SJSA1 (cell line): ENCODE results near the gene TXN2. TPM values are rescaled to one million over a fixed set of nuclear protein-coding genes. Genes with fewer than 3 reads are reported as not detected.
"Not testable (repeated sequence)": the region's sequence is repeated elsewhere in the genome, so short reads cannot be mapped to it uniquely, and the experiment has no call there.

Source experiments
- DNase-seq, 2 experiments: peaks; one replicate each; pipeline ENCODE4 v3.0.0-alpha.2; 2015 to 2020; ENCODE audit warnings: low spot score in 2 of 2, low read depth in 1 of 2
- H3K27ac ChIP-seq: fragments of 250-450 bp; sonication (Bioruptor Pico); 2 replicates; pipeline ENCODE4 v1.5.1; 2020; ENCODE audit warnings: mild to moderate bottlenecking, moderate library complexity
- H3K27me3 ChIP-seq: fragments of 250-450 bp; sonication (Bioruptor Pico); replicated peaks from 2 replicates; pipeline ENCODE4 v1.5.1; 2020; ENCODE audit warnings: mild to moderate bottlenecking, moderate library complexity
- H3K36me3 ChIP-seq: fragments of 250-450 bp; sonication (Bioruptor Pico); 2 replicates; pipeline ENCODE4 v1.5.1; 2020; ENCODE audit warnings: mild to moderate bottlenecking
- H3K4me1 ChIP-seq: fragments of 250-450 bp; sonication (Bioruptor Pico); replicated peaks from 2 replicates; pipeline ENCODE4 v1.6.1; 2021; ENCODE audit warnings: mild to moderate bottlenecking
- H3K4me3 ChIP-seq: fragments of 250-450 bp; sonication (Bioruptor Pico); 2 replicates; pipeline ENCODE4 v1.5.1; 2020; ENCODE audit warnings: mild to moderate bottlenecking
- H3K9me3 ChIP-seq: fragments of 250-450 bp; sonication (Bioruptor Pico); replicated peaks from 2 replicates; pipeline ENCODE4 v1.5.1; 2020; ENCODE audit warnings: mild to moderate bottlenecking
- total RNA-seq: library from RNA; depleted of rRNA; stranded (reverse); fragments of >200 nt; shearing (Covaris generic); gene quantifications from 2 replicates; pipeline ENCODE4 v1.2.3, GENCODE V29; 2014

TXN2 gene
- total RNA-seq, 1 experiment from 2014 or later = 18.8 TPM

DNA sequence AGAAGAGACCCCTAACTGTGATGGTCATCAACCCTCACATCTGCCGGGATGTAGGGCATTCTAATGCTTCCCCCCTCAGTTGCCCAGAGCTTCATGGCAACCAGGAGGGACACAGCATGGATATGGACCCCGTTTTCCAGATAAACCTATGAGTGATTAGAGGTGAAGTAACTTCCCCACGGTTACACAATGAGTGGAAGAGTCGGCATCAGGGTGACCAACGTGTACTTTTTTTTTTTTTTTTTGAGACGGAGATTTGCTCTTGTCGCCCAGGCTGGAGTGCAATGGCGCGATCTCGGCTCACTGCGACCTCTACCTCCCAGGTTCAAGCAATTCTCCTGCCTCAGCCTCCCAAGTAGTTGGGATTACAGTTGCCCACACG lies 25.0 kb downstream of the TXN2 start:
- no peak for DNase-seq
- Histone ChIP-seq H3K27me3 (no peaks in the 10 kb centered on the region), H3K9me3 (no peaks in the 10 kb centered on the region), H3K4me3 (no peak overlapping the region), H3K27ac (no peak overlapping the region), H3K36me3 (no peaks in the 10 kb centered on the region), H3K4me1 (peaks cover 30% of the 10 kb centered on the region)

DNA sequence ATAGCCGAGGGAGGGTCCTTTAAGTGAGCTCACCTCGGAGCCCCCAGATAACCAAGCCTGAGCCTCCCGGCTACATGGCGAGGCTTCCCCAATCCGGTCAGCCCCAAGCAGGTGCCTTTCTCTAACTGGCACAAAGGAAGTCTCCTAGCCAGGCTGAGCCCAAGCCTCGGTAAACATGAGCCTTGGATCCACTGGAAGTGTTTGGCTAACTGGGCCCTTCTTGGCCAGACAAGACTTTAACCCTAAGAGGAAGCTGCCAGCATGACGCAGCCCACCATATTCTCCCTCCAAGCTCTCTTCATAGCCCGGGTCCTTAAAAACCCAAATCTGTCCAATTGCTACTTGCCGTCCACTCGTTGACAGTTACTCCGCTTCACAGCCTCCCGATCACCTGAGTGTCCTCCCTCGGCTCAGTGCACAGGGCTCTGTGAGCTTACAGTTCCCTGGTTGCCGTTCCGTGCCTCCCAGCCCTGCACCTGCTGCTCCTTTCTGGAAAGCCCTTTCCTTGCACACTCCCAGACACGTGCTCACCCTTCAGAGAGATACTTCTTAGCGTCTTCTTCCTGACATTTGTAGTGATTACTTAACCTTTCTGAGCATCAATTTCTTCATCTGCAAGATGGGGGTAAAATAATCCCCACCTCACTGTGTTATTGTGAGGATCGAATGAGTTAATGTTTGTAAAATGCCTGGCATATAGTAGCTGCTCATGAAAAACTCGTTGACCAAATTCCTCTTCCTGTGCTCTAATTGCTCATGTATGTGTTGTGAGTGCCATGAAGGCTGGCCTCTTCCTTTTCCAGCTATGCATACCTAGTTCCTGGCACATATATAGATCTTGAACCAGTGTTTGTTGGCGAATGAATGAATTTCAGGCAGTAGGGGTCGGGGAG lies 25.6 kb downstream of the TXN2 start:
- no peak for DNase-seq
- Histone ChIP-seq H3K4me3 (peak overlapping the region; percentile 30; the same call in 1 of the 2 replicates), H3K27ac (peak overlapping the region; percentile 13; the same call in 1 of the 2 replicates)

DNA sequence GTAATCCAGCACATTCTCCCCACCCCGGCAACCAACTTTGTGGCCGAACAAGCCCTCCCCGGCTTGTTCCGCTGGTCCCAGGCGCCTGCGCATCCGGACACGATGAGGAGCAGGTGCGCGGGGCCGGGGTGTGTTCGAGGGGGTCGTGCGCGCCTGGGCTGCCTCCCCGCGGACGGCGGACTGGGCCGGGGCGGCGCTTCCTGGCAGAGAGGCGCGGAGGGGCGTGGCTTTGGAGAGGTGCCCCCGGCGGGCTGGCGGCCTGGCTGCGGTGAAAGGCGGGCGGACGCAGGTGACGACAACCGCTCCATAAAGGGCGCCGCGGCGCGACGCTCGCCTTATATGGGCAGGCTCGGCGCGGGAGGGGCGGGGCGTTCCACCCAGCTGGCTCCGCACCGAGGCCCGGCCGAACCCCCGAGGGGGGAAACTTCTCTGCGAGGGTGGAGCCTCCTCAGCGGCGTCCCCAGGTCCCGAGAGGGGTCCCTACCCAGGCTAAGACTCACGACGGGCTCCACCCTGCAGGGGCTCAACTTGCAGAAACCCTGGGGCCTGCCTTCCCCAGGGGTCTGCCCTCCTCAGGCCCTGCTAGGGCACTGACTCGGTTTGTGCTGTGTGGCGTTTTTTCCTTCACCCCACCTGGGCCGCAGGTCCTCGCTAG lies 26.4 kb downstream of the TXN2 start:
- Histone ChIP-seq H3K27ac (peak overlapping the region; percentile 41), H3K4me1 (peaks cover 32% of the 10 kb centered on the region), H3K36me3 (no peaks in the 10 kb centered on the region), H3K4me3 (peak overlapping the region; percentile 30), H3K9me3 (no peaks in the 10 kb centered on the region), H3K27me3 (no peaks in the 10 kb centered on the region)
- DNase-seq = peak; percentile 85 to 89

More for the DNA sequence above, 25.6 kb downstream of the TXN2 start:
- Histone ChIP-seq H3K9me3 (no peaks in the 10 kb centered on the region), H3K27me3 (no peaks in the 10 kb centered on the region), H3K4me1 (peaks cover 32% of the 10 kb centered on the region), H3K36me3 (no peaks in the 10 kb centered on the region)

DNA sequence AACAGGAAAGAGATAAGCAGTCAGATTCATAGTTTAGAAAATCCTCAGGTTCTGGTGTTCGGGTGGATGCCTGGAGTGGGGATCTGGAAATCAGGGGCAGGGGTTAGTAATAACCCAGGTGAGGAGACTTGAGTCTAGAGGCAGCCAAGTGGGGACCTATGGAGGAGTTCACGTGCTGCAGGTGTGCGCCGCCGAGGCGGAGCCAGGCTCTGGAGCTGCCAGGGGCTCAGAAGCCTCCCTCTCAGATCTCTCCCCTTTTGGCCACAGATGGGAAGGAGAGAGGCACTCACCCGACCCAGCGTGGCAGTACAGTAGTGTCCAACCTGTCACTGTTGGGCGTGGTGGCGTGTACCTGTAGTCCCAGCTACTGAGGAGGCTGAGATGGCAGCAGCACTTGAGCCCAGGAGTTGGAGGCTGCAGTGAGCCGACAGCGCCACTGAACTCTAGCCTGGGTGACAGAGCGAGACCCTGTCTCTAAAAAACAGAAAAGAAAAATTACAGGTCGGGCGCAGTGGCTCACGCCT lies 27.5 kb downstream of the TXN2 start:
- DNase-seq = no peak
- H3K4me1 ChIP-seq = peaks cover 32% of the 10 kb centered on the region
- no peaks in the 10 kb centered on the region for H3K27me3 ChIP-seq
- no peak overlapping the region for H3K4me3 ChIP-seq
- no peaks in the 10 kb centered on the region for H3K9me3 ChIP-seq
- no peak overlapping the region for H3K27ac ChIP-seq
- H3K36me3 ChIP-seq = no peaks in the 10 kb centered on the region

DNA sequence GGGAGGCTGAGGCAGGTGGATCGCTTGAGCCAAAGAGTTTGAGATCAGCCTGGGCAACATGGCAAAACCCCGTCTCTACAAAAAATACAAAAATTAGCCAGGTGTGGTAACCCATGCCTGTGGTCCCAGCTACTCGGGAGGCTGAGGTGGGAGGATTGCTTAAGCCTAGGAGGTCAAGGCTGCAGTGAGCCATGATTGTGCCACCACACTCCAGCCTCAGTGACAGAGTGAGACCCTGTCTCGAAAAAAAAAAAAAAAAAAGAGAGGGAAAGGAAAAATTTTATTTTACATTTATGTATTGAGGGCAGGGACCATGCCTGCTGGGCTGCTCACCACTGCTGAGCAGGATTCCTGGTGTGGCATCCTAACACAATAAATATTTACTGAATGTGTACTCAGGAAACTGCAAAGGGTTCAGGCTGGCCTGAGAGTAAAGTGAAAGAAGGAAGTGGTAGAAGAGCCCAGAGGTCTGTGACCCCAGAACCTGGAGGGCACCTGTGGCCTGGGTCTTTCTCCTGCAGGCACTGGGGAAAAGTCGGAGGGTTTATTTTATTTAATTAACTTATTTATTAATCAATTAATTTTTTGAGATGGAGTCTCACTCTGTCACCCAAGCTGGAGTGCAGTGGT lies 28.3 kb downstream of the TXN2 start:
- H3K4me1 ChIP-seq = peaks cover 31% of the 10 kb centered on the region
- not testable (repeated sequence) for H3K27ac ChIP-seq, H3K9me3 ChIP-seq, DNase-seq, H3K27me3 ChIP-seq, H3K36me3 ChIP-seq, H3K4me3 ChIP-seq

DNA sequence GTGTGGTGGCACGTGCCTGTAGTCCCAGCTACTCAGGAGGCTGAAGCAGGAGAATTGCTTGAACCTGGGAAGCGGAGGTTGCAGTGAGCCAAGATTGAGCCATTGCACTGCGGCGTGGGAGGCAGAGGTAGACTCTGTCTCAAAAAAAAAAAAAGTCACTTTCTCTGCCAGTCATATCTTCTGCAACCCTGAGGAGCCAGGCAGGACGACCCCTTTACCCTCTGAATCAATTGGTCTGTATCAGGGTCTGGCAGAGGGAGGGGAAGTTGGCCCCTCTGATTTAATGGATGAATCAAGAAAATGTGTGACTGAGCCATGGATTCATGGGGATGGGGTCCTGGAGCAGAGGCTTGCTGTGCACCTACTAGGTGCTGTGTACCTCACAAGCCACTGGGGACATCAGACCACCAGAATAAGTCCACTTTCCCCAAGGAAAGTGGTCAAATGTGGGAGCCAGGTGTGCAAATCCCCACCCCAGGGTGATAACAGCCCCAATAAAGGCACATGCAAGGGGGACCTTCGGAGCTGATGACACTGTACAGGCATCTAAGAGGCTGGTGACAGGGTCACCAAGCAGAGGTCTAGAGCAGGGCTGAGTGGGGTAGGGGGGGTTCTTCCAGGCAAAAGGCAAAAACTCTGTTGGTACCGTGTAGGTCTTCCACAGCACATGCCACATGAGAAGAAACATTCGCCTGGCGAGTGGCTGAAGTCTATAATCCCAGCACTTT lies 29.0 kb downstream of the TXN2 start:
- H3K4me1 ChIP-seq = peaks cover 26% of the 10 kb centered on the region
- H3K36me3 ChIP-seq = no peaks in the 10 kb centered on the region
- no peak for DNase-seq
- no peak overlapping the region for H3K27ac ChIP-seq
- no peak overlapping the region for H3K4me3 ChIP-seq
- H3K27me3 ChIP-seq = no peaks in the 10 kb centered on the region
- H3K9me3 ChIP-seq = no peaks in the 10 kb centered on the region

DNA sequence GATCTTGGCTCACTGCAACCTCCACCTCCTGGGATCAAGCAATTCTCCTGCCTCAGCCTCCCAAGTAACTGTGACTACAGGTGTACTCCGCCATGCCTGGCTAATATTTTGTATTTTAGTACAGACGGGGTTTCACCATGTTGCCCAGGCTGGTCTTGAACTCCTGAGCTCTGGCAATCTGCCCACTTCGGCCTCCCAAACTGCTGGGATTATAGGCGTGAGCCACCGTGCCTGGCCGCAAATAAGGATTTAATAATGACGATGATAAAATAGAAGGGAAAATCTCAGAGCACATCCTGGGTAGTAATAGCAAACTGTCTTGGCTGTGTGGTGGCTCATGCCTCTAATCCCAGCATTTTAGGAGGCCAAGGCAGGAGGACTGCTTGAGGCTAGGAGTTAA lies 30.5 kb downstream of the TXN2 start:
- not testable (repeated sequence) for H3K4me3 ChIP-seq, DNase-seq, H3K27ac ChIP-seq, H3K9me3 ChIP-seq, H3K27me3 ChIP-seq, H3K36me3 ChIP-seq
- H3K4me1 ChIP-seq = peaks cover 26% of the 10 kb centered on the region

DNA sequence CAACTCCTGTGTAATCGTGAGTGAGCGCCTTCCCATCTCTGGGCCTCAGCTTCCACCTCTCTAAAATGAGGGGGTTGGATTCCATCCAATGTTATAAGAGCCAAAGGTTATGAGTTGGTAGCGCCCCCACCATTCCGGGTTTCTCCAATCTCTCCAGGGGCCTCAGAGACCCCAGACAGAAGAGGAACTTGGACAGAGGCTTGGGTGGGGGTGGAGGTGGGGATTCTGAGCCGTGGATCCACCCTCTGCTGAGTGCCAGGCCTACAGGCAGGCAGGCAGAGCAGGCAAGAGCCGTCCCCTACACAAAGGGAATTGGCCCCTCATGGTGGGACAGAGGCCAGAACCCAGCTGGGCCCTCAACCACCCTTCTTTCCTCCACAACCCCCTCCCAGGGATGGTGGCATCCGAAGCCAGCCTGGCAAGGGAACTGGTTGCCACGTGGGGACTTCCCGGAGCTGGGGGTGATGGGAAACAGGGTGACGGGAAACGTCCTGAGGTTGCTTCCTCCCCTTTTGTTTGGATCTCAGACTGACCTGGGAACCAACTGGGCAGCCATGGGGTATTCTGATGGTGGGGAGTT lies 31.8 kb downstream of the TXN2 start:
- Histone ChIP-seq H3K9me3 (no peaks in the 10 kb centered on the region), H3K36me3 (no peaks in the 10 kb centered on the region), H3K4me1 (peaks cover 24% of the 10 kb centered on the region), H3K4me3 (no peak overlapping the region), H3K27ac (no peak overlapping the region), H3K27me3 (no peaks in the 10 kb centered on the region)
- no peak for DNase-seq

DNA sequence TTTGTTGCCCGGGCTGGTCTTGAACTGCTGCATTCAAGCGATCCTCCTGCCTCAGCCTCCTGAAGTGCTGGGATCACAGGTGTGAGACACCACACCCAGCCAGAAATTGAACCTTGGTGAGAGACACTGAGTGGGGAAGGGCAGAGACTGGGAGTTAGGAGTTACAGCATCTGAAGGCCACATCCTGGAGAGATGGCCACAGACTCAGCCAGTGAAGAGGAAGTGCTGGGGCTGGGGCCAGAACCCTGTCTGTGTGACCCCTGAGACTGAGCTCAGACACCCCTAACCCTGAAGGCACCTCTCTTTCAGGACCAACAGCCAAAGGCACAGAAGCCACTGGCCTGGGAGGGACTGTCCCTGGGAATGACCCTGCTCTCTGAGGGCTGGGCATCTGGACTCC lies 33.8 kb downstream of the TXN2 start:
- DNase-seq = no peak
- H3K9me3 ChIP-seq = no peaks in the 10 kb centered on the region
- no peaks in the 10 kb centered on the region for H3K36me3 ChIP-seq
- H3K4me1 ChIP-seq = peaks cover 25% of the 10 kb centered on the region
- no peak overlapping the region for H3K27ac ChIP-seq
- no peaks in the 10 kb centered on the region for H3K27me3 ChIP-seq
- no peak overlapping the region for H3K4me3 ChIP-seq

DNA sequence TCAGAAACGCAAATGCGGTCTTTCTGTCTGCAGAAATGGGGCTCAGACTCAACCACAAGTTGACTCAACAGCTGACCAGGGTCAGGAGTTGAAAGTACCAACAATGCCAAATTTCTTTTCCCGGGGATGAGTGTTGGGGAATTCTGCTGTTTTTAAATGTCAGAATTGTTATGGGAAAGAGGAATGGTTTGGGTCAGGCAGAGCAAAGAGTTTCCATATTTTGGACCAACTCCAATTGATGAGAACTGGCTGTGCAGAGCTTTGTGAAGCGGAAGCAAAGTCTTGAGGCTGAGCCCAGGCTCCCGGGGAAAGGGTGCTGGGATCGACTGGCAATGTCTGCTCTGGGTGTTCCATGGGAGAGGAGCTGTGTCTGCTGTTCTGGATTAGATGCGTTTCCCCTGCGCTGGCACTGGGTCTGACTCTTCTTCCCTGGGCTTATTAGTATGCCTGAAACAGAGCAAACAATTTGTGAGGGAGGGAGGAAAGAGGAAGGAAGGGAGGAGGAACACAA lies 36.2 kb downstream of the TXN2 start:
- Histone ChIP-seq H3K4me1 (peaks cover 28% of the 10 kb centered on the region), H3K27me3 (no peaks in the 10 kb centered on the region), H3K4me3 (no peak overlapping the region), H3K36me3 (no peaks in the 10 kb centered on the region), H3K27ac (no peak overlapping the region), H3K9me3 (no peaks in the 10 kb centered on the region)
- peak; percentile 64 to 65 for DNase-seq

DNA sequence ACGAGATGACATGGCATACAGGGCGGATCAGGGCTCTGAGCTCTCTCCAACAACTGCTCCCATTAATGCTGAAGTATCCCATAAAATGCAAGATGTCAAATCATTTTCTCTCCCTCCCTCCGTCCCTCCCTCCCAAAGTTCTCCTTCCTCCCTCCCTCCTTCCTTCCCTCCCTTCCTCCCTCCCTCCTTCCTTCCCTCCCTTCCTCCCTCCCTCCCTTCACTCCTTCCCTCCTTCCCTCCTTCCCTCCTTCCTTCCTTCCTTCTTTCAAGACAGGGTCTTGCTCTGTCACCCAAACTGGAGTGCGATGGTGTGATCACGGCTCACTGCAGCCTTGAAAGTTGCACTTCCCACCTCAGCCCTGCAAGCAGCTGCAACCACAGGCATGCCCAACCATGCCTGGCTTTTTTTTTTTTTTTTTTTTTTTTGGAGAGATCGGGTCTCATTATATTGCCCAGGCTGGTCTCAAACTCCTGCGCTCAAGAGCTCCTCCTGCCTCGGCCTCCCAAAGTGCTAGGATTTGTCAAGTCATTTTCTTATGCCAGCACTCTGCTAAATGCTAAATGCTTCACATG lies 38.2 kb downstream of the TXN2 start:
- no peak overlapping the region for H3K27ac ChIP-seq
- DNase-seq = no peak
- peaks cover 44% of the 10 kb centered on the region for H3K4me1 ChIP-seq
- no peaks in the 10 kb centered on the region for H3K36me3 ChIP-seq
- H3K4me3 ChIP-seq = no peak overlapping the region
- H3K9me3 ChIP-seq = no peaks in the 10 kb centered on the region
- H3K27me3 ChIP-seq = no peaks in the 10 kb centered on the region

DNA sequence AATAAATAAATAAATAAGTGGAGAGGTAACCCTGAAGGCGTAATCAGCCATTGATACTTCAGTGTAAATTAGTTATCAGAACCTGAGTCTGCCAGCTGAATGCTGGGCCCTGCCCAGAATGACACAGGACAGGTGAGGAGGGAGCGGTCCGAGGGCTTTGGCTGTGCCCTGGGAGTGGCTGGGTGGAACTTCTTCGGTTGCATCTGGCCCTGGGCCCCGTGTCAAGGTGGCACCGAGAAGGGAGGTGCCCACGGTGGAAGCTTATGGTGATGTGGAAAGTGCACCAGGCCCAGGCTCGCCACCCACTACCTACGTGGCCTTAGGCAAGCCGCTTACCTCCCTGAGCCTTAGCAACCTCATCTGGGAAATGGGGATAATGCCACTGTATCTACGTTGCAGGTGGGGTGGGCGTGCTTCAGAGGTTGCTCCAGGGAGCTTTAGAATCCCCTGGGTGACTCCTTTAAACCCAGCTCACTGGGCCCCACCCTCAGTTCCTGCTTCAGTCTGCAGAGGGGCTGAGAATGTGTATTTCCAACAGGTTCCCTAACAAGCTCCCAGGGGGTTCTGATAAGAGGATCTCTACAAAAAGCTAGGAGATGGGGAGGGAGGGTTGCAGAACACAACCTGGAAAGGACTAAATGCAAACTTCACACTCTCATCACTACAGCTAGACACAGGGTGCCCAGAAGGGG lies 38.8 kb downstream of the TXN2 start:
- no peaks in the 10 kb centered on the region for H3K27me3 ChIP-seq
- H3K4me1 ChIP-seq = peaks cover 44% of the 10 kb centered on the region
- H3K27ac ChIP-seq = no peak overlapping the region
- no peak overlapping the region for H3K4me3 ChIP-seq
- H3K36me3 ChIP-seq = no peaks in the 10 kb centered on the region
- no peak for DNase-seq
- no peaks in the 10 kb centered on the region for H3K9me3 ChIP-seq
